ENCODE data around the gene CCER1.
A peak's percentile ranks its signal among the peaks of the same experiment; 100 is the strongest.

Gene CCER1

GRCh38 chr12:90979019-90979418, 24.0 kb upstream of the CCER1 start:
- no peak overlapping the region for H3K4me3 ChIP-seq (ENCODE audit: low read depth, low read length)
- no peak for DNase-seq (ENCODE audit: low read depth)
- no peak for TF ChIP-seq CTCF (IDR thresholded peaks at IDR 0.05; ENCODE audit: low read depth, low read length, missing control alignments)

DNA sequence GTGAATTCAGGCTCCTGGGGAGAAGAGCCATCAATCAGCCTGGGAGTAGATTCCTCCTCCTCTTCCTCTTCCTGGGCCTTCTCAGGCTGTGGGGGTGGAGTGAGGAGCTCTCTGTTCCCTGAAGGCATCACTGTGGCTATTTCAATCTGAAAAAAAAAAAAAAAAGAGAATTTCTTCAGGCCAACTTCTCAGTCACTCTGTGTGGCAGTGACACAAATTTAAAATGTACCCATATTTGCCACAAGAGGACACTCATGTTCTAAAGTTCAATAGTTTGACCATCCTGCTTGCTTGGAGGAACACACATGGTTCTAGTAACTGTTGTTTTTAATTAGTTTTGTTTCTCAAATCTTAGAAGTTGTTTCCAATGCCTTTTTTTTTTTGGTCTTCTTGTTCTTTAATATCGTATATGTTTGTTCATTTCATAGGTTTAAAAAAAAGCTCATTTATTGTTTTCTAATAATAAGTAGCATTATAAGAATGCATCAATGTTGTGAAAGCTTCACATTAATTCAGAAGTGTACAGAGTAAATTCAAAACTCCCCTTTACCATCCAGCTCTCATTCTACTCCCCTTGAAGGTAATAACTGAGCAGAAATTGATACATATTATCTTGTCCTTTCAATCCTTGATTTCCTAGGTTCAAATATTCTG, 23.3 kb upstream of the CCER1 start:
- peak; percentile 12 for DNase-seq (ENCODE audit: low read depth)
- no peak overlapping the region for H3K4me3 ChIP-seq (ENCODE audit: low read depth, low read length)
- TF ChIP-seq CTCF (IDR thresholded peaks at IDR 0.05; ENCODE audit: low read depth, low read length, missing control alignments), result peak; percentile 61

DNA sequence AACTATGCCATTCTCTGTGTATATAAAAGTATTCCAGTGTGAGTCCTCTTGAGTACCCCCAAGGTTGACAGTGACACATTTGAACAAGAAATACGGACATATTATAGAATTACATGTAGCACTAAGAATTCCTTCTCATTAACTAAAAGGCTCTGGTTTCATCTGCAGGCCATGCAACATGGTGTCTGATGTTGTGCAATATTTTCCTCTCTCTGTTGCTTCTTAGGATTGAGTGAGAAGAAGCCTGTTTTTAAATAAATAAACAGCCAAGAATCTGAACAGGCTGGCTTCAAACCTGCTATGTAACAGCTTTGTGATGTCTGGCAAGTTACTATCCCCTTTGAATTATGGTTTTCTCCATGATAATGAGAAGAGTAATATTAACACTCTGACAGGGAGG, 22.2 kb upstream of the CCER1 start:
- DNase-seq (ENCODE audit: low read depth), result no peak
- H3K4me3 ChIP-seq (ENCODE audit: low read depth, low read length), result no peak overlapping the region
- no peak for TF ChIP-seq CTCF (IDR thresholded peaks at IDR 0.05; ENCODE audit: low read depth, low read length, missing control alignments)

DNA sequence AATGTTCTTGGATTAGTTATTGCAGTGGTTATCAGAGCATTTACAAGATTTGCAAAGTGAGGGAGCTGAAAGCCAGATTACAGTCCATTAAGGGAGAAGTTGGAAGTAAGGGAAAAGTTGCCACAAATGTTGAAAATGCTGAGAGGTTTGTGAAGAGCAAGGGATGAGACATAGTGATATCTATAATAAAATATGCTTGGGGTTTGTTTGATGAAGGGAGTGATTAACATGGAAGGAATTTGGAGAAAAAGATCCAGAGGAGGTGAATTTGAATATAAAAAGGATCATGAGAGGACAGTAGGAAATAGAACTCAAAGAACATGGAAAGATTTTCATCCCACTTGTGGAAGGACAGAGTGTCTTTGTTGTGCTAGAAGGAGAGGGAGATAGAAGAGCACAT, 19.3 kb upstream of the CCER1 start:
- H3K4me3 ChIP-seq (ENCODE audit: low read depth, low read length), result no peak overlapping the region
- DNase-seq (ENCODE audit: low read depth), result no peak
- no peak for TF ChIP-seq CTCF (IDR thresholded peaks at IDR 0.05; ENCODE audit: low read depth, low read length, missing control alignments)

GRCh38 chr12:90972226-90972625, 17.2 kb upstream of the CCER1 start:
- no peak for TF ChIP-seq CTCF (IDR thresholded peaks at IDR 0.05; ENCODE audit: low read depth, low read length, missing control alignments)
- H3K4me3 ChIP-seq (ENCODE audit: low read depth, low read length), result no peak overlapping the region
- DNase-seq (ENCODE audit: low read depth), result no peak

DNA sequence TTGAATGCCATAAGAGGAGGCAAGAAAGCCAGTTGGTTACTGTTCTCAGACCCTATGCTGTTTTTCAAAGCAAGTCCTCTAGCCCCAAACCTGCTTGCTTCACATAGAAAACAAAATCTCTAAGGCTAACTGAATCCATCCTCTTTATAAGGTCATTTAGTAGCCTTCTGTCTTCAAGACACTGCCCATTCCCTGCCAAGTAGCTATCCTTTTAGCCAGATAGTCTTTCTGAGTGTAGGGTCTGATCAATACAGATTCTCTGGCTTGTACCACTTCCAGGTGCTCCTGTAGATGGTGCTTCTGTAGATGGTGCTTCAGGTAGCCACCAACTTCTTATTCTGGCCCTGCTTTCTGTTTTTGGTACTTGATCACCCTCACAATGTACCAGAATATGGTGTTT, 15.9 kb upstream of the CCER1 start:
- H3K4me3 ChIP-seq (ENCODE audit: low read depth, low read length), result no peak overlapping the region
- no peak for DNase-seq (ENCODE audit: low read depth)
- TF ChIP-seq CTCF (IDR thresholded peaks at IDR 0.05; ENCODE audit: low read depth, low read length, missing control alignments), result no peak

DNA sequence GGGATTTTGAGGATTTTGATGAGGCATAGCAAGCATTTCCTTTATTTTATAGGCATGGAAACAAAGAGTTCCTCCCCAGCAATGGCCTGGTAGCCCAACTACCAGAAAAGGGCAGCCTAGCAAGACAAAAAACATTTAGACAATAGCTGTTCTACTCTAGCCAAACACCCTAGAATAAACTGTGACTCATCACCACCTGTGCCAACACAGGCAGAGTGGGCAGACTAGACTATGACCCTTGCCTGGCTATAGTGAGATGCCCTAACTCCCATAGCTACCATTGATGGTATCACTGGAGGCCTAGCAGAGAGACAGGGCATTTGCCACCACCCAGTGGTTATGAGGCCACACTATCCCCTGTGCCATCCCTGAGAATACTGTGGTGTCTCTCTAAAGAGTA, 15.5 kb upstream of the CCER1 start:
- no peak for TF ChIP-seq CTCF (IDR thresholded peaks at IDR 0.05; ENCODE audit: low read depth, low read length, missing control alignments)
- DNase-seq (ENCODE audit: low read depth), result no peak
- H3K4me3 ChIP-seq (ENCODE audit: low read depth, low read length), result no peak overlapping the region
